Inferior parietal cortex (tissue), 1 donor: Measurements from ENCODE around the gene CSRP1.
A peak's percentile ranks its signal among the peaks of the same experiment; 100 is the strongest.
"Not testable (repeated sequence)": the region's sequence is repeated elsewhere in the genome, so short reads cannot be mapped to it uniquely, and the experiment has no call there.

Experiments used
- DNase-seq: peaks from one replicate; pipeline ENCODE4 v3.0.0-alpha.2; 2016; ENCODE audit errors: extremely low spot score

Gene CSRP1

GRCh38 chr1:201497935-201498509 lies 8.9 kb downstream of the CSRP1 start:
- no peak for DNase-seq

GRCh38 chr1:201496296-201496690 lies 10.6 kb downstream of the CSRP1 start:
- DNase-seq = no peak

- DNase-seq = peak; percentile 81
Measured at GRCh38 chr1:201495551-201496295, 11.2 kb downstream of the CSRP1 start.

- no peak for DNase-seq
Measured at GRCh38 chr1:201493757-201494617, 12.9 kb downstream of the CSRP1 start.

GRCh38 chr1:201493026-201493656 lies 13.8 kb downstream of the CSRP1 start:
- DNase-seq = not testable (repeated sequence)

GRCh38 chr1:201491896-201492511 lies 14.9 kb downstream of the CSRP1 start:
- DNase-seq = no peak

GRCh38 chr1:201490708-201491131 lies 16.2 kb downstream of the CSRP1 start:
- DNase-seq = no peak

- DNase-seq = no peak
Measured at GRCh38 chr1:201489643-201490261, 17.2 kb downstream of the CSRP1 start.

GRCh38 chr1:201488830-201489589 lies 17.9 kb downstream of the CSRP1 start:
- no peak for DNase-seq

- DNase-seq = no peak
Measured at GRCh38 chr1:201487742-201488141, 19.2 kb downstream of the CSRP1 start.

GRCh38 chr1:201486187-201486586 lies 20.7 kb downstream of the CSRP1 start:
- DNase-seq = no peak

GRCh38 chr1:201485184-201485774 lies 21.6 kb downstream of the CSRP1 start:
- no peak for DNase-seq

GRCh38 chr1:201483373-201483949 lies 23.5 kb downstream of the CSRP1 start:
- no peak for DNase-seq

- DNase-seq = no peak
Measured at GRCh38 chr1:201482755-201483154, 24.2 kb downstream of the CSRP1 start.

GRCh38 chr1:201481761-201482493 lies 25.0 kb downstream of the CSRP1 start:
- DNase-seq = peak; percentile 84

GRCh38 chr1:201481004-201481380 lies 25.9 kb downstream of the CSRP1 start:
- no peak for DNase-seq

- DNase-seq = no peak
Measured at GRCh38 chr1:201480231-201481003, 26.5 kb downstream of the CSRP1 start.

GRCh38 chr1:201479201-201479730 lies 27.7 kb downstream of the CSRP1 start:
- no peak for DNase-seq
